Measurements from ENCODE around the gene C2CD4A.
"Not testable (repeated sequence)": the region's sequence is repeated elsewhere in the genome, so short reads cannot be mapped to it uniquely, and the experiment has no call there.

Gene C2CD4A

GRCh38 chr15:62066663-62067447 is at the start of gene C2CD4A:
Gene C2CD4A, plus strand, starts transcription at chr15:62066977. Its CDS starts 637 bp downstream, at chr15:62067614.
- in situ Hi-C loops (cut with MboI; ENCODE audit: low sequenced_read_pairs) = no loop called here

GRCh38 chr15:62020576-62021160 is 46.1 kb upstream of the C2CD4A start:
- in situ Hi-C loops (cut with MboI; ENCODE audit: low sequenced_read_pairs) = no loop called here

- in situ Hi-C loops (cut with MboI; ENCODE audit: low sequenced_read_pairs) = no loop called here
Measured at GRCh38 chr15:62021991-62022600, 44.7 kb upstream of the C2CD4A start.

- in situ Hi-C loops (cut with MboI; ENCODE audit: low sequenced_read_pairs) = no loop called here
Measured at GRCh38 chr15:62026487-62027262, 40.1 kb upstream of the C2CD4A start.

- in situ Hi-C loops (cut with MboI; ENCODE audit: low sequenced_read_pairs) = no loop called here
Measured at GRCh38 chr15:62027263-62027565, 39.6 kb upstream of the C2CD4A start.

- in situ Hi-C loops (cut with MboI; ENCODE audit: low sequenced_read_pairs) = no loop called here
Measured at GRCh38 chr15:62027916-62028315, 38.9 kb upstream of the C2CD4A start.

- in situ Hi-C loops (cut with MboI; ENCODE audit: low sequenced_read_pairs) = no loop called here
Measured at GRCh38 chr15:62035256-62035924, 31.4 kb upstream of the C2CD4A start.

GRCh38 chr15:62046078-62046743 is 20.6 kb upstream of the C2CD4A start:
- in situ Hi-C loops (cut with MboI; ENCODE audit: low sequenced_read_pairs) = no loop called here

GRCh38 chr15:62047282-62047827 is 19.4 kb upstream of the C2CD4A start:
- in situ Hi-C loops (cut with MboI; ENCODE audit: low sequenced_read_pairs) = no loop called here

GRCh38 chr15:62048254-62048653 is 18.5 kb upstream of the C2CD4A start:
- in situ Hi-C loops (cut with MboI; ENCODE audit: low sequenced_read_pairs) = not testable (repeated sequence)

- in situ Hi-C loops (cut with MboI; ENCODE audit: low sequenced_read_pairs) = no loop called here
Measured at GRCh38 chr15:62050115-62050514, 16.7 kb upstream of the C2CD4A start.

- in situ Hi-C loops (cut with MboI; ENCODE audit: low sequenced_read_pairs) = no loop called here
Measured at GRCh38 chr15:62051166-62051565, 15.6 kb upstream of the C2CD4A start.

GRCh38 chr15:62052713-62053112 is 14.1 kb upstream of the C2CD4A start:
- in situ Hi-C loops (cut with MboI; ENCODE audit: low sequenced_read_pairs) = no loop called here

- in situ Hi-C loops (cut with MboI; ENCODE audit: low sequenced_read_pairs) = no loop called here
Measured at GRCh38 chr15:62053439-62054085, 13.2 kb upstream of the C2CD4A start.

- in situ Hi-C loops (cut with MboI; ENCODE audit: low sequenced_read_pairs) = no loop called here
Measured at GRCh38 chr15:62054979-62055378, 11.8 kb upstream of the C2CD4A start.

GRCh38 chr15:62057341-62057980 is 9.3 kb upstream of the C2CD4A start:
- in situ Hi-C loops (cut with MboI; ENCODE audit: low sequenced_read_pairs) = no loop called here

- in situ Hi-C loops (cut with MboI; ENCODE audit: low sequenced_read_pairs) = no loop called here
Measured at GRCh38 chr15:62058327-62059028, 8.3 kb upstream of the C2CD4A start.

GRCh38 chr15:62059108-62059815 is 7.5 kb upstream of the C2CD4A start:
- in situ Hi-C loops (cut with MboI; ENCODE audit: low sequenced_read_pairs) = no loop called here
